A549 treated with Mapracorat at 1 μM for 4 hours (cell line): Measurements from ENCODE around the gene PCOLCE2. TPM values are rescaled to one million over a fixed set of nuclear protein-coding genes. Genes with fewer than 3 reads are reported as not detected.

ENCODE experiments used
- total RNA-seq: library from RNA; stranded (reverse); fragments of 200-300 nt; extraction: Qiagen RNA extraction; gene quantifications from 5 replicates; pipeline ENCODE4 v1.2.3, GENCODE V29; 2022

PCOLCE2 gene, protein sequence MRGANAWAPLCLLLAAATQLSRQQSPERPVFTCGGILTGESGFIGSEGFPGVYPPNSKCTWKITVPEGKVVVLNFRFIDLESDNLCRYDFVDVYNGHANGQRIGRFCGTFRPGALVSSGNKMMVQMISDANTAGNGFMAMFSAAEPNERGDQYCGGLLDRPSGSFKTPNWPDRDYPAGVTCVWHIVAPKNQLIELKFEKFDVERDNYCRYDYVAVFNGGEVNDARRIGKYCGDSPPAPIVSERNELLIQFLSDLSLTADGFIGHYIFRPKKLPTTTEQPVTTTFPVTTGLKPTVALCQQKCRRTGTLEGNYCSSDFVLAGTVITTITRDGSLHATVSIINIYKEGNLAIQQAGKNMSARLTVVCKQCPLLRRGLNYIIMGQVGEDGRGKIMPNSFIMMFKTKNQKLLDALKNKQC
- 24.9 to 36.3 TPM (median 30.3 TPM) in 5 replicates for total RNA-seq

DNA sequence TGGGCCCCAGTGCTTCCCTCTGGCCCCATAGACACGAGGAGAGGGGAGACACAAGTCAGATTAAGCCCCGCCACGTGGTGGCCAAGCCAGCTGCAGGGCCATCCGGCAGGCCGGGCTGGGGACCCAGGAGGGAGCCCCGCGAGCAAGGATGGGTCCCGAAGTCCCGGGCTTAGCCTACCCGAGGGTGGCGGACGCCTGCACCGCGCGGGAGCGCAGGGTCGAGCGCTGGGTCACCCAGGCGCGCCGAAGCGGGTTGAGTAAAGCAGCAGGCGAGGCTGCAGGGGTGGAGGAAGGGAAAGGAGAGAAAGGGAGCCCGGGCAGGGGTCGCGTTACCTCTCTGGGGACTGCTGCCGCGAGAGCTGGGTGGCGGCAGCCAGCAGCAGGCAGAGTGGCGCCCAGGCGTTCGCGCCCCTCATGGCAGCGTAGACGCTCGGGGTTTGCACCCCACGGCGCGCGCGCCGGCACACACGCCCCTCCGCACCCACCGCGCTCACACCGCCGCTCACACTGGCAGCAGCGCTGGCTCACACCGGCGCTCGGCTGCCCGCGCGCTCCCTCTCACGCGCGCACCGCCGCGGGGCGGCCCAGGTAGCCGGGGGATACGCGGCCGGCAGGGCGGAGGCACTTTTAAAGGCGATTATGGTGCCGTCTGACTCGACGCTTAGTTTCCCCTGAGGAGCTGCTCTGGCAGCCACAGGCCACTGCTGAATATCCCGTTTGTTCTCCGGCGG, at the start of gene PCOLCE2:
TSS of gene PCOLCE2 (minus strand) at position 603 of the 731 bp plus-strand sequence. CDS start at position 416, 187 bp downstream.

Other genes starting within 250 kb of the PCOLCE2 start
- gene TRPC1, start 165.0 kb downstream of the PCOLCE2 start, total RNA-seq: 4.7 to 7.8 TPM (median 7.7 TPM) in 5 replicates
- gene PAQR9, start 74.6 kb upstream of the PCOLCE2 start, total RNA-seq: 2.2 to 3.0 TPM (median 2.6 TPM) in 5 replicates
- gene U2SURP, start 112.5 kb upstream of the PCOLCE2 start, total RNA-seq: 72.8 to 105 TPM (median 85.4 TPM) in 5 replicates
- 0.48 to 1.2 TPM (median 0.91 TPM) in 5 replicates for gene CHST2, start 230.7 kb upstream of the PCOLCE2 start, total RNA-seq